AG04450 (cell line): ENCODE measurements around the gene SLC1A1. TPM values are rescaled to one million over a fixed set of nuclear protein-coding genes. Genes with fewer than 3 reads are reported as not detected.

Experiments used
- CTCF ChIA-PET: fragments of 300-600, 350-600 bp; formaldehyde crosslinking; extraction: SDS; loops from one replicate; lab custom pipeline; 2022; ENCODE audit warnings: antibody characterized with exemption, inconsistent platforms; lab: Charles Lee
- POLR2A ChIA-PET: fragments of 350-600 bp; formaldehyde crosslinking; extraction: SDS; loops from one replicate; lab custom pipeline; 2021; ENCODE audit warnings: antibody characterized with exemption, inconsistent platforms; lab: Yijun Ruan, JAX
- DNase-seq: peaks from one replicate; pipeline ENCODE4 v3.0.0-alpha.2; 2011; ENCODE audit warnings: low read depth, low spot score
- H3K27ac ChIP-seq: one replicate; pipeline ENCODE4 v1.5.1; 2012; ENCODE audit warnings: low read depth, low read length, control low read depth
- H3K27me3 ChIP-seq: one replicate; pipeline ENCODE4 v1.6.0; 2012; ENCODE audit warnings: low read length; ENCODE audit not compliant: control insufficient read depth, insufficient read depth
- H3K4me3 ChIP-seq: 2 replicates; pipeline ENCODE4 v1.5.1; 2011; ENCODE audit warnings: mild to moderate bottlenecking, low read depth, low read length, control low read depth
- H3K9me3 ChIP-seq: 2 replicates; pipeline ENCODE4 v1.5.1; 2012; ENCODE audit warnings: low read length; ENCODE audit not compliant: control insufficient read depth, insufficient read depth
- polyA plus RNA-seq: library from polyadenylated mRNA; depleted of rRNA; stranded (reverse); fragments of >200 nt; gene quantifications from 2 replicates; pipeline ENCODE4 v1.2.3, GENCODE V29; 2011
- TF ChIP-seq, protein P1 (sequence below): IDR thresholded peaks from 2 replicates; pipeline ENCODE4 v1.5.1; 2011; ENCODE audit warnings: low read depth, low read length, control low read depth, inconsistent platforms

The SLC1A1 gene
- polyA plus RNA-seq, 1 experiment, result 0.55 TPM

DNA sequence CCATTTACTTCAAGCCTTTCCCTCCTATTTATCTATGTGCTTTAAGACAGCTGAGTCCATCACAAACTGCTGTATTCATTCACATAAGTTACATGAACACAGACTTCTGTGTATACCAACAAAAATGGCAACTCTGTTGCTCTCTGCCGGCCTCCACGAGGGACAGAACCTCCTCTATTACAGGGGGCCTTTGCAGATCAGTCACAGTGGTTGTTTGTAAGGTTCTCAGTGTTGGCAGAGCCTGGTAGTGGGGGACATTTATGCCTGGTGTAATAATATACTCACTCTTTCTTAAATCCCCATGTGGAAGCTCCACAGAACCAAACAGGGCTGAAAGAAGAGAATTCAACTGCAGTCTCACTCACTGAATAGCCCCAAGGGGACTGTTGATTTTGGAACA, 76.5 kb downstream of the SLC1A1 start:
- ChIA-PET CTCF (no interaction called here), POLR2A (no interaction called here)
- Histone ChIP-seq H3K27ac (no peak overlapping the region), H3K27me3 (no peaks in the 10 kb centered on the region), H3K4me3 (no peak overlapping the region), H3K9me3 (no peaks in the 10 kb centered on the region)
- TF ChIP-seq, protein P1, sequence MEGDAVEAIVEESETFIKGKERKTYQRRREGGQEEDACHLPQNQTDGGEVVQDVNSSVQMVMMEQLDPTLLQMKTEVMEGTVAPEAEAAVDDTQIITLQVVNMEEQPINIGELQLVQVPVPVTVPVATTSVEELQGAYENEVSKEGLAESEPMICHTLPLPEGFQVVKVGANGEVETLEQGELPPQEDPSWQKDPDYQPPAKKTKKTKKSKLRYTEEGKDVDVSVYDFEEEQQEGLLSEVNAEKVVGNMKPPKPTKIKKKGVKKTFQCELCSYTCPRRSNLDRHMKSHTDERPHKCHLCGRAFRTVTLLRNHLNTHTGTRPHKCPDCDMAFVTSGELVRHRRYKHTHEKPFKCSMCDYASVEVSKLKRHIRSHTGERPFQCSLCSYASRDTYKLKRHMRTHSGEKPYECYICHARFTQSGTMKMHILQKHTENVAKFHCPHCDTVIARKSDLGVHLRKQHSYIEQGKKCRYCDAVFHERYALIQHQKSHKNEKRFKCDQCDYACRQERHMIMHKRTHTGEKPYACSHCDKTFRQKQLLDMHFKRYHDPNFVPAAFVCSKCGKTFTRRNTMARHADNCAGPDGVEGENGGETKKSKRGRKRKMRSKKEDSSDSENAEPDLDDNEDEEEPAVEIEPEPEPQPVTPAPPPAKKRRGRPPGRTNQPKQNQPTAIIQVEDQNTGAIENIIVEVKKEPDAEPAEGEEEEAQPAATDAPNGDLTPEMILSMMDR, result no peak
- no peak for DNase-seq

DNA sequence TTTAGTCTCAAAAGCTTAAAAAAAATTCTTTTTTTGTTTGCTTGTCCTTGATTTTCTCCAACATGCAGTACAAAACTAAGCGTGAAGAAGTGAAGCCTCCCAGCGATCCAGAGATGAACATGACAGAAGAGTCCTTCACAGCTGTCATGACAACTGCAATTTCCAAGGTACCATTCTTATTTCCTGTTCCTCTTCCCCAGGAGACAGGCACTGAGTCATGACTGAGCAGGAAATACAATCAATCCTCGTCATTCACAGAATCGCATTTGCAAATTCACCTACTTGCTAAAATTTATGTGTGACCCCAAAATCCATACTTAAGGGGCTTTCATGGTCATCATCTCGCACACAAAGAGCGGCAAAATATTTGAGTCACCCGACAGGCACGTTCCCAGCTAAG, 77.3 kb downstream of the SLC1A1 start:
- TF ChIP-seq, protein P1, result no peak
- DNase-seq, result no peak
- H3K9me3 ChIP-seq, result no peaks in the 10 kb centered on the region
- H3K27me3 ChIP-seq, result no peaks in the 10 kb centered on the region
- ChIA-PET CTCF (no interaction called here), POLR2A (no interaction called here)
- no peak overlapping the region for H3K4me3 ChIP-seq
- H3K27ac ChIP-seq, result no peak overlapping the region

DNA sequence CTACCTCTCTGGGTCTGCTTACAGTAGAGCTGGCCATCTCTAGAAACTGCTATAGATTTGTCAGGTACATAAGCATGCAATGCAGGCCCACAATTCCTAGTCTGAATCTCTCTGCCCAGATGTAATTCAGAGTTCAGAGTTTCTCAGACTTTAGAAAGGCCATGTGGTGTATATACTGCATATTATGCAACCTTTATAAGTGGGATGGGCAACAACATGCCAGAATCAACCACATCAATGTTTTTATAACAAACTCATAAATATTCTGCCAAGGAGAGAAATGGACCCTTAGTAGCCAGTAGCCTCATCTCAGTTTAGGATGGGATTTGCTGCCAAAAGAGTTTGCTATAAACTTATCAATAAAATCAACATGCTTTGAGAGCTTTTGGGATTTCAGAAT, 78.8 kb downstream of the SLC1A1 start:
- TF ChIP-seq, protein P1, result no peak
- ChIA-PET POLR2A (no interaction called here), CTCF (no interaction called here)
- Histone ChIP-seq H3K4me3 (no peak overlapping the region), H3K9me3 (no peaks in the 10 kb centered on the region), H3K27me3 (no peaks in the 10 kb centered on the region), H3K27ac (no peak overlapping the region)
- no peak for DNase-seq

DNA sequence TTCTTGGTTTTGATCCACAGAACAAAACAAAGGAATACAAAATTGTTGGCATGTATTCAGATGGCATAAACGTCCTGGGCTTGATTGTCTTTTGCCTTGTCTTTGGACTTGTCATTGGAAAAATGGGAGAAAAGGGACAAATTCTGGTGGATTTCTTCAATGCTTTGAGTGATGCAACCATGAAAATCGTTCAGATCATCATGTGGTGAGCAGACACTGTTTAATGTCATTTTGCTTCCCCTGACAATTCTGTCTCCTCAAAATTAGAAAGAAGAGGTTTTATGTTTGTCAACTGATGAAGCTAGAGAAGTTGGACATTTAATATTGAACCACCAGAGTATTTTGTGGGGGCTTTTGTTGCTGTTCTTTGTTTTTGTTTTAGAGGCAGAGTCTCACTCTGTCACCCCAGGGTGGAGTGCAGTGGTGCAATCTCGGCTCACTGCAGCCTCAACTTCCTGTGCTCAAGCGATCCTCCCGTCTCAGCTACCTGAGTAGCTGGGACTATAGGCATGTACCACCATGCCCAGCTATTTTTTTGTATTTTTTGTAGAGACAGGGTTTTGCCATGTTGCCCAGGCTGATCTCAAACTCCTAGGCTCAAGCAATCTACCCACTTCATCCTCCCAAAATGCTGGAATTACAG, 82.0 kb downstream of the SLC1A1 start:
- no peak overlapping the region for H3K27ac ChIP-seq
- no peaks in the 10 kb centered on the region for H3K9me3 ChIP-seq
- POLR2A ChIA-PET, result no interaction called here
- DNase-seq, result no peak
- no peaks in the 10 kb centered on the region for H3K27me3 ChIP-seq
- H3K4me3 ChIP-seq, result no peak overlapping the region
- TF ChIP-seq, protein P1, result no peak
- CTCF ChIA-PET, result no interaction called here

DNA sequence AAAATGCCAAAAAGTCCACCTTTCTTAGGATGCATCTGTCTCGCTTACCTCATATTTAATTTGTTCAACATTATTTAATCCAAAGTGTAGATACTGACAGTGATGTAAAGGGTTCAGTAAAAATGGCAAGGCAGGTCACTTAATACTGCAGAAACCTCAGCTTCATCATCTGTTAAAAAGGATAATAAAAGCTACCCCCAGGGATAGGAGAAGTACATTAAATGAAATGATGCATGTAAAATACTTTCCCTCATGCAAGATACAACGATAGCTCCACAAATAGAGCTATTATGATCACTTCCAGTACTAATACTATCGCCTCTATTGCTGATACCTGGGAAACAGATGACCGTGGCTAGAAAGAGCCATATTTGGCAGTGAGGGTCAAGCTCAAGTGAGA, 82.9 kb downstream of the SLC1A1 start:
- ChIA-PET CTCF (no interaction called here), POLR2A (no interaction called here)
- H3K27me3 ChIP-seq, result no peaks in the 10 kb centered on the region

More for the DNA sequence above, 82.9 kb downstream of the SLC1A1 start:
- H3K4me3 ChIP-seq, result no peak overlapping the region
- no peaks in the 10 kb centered on the region for H3K9me3 ChIP-seq
- no peak for DNase-seq
- H3K27ac ChIP-seq, result no peak overlapping the region
- TF ChIP-seq, protein P1, result no peak
